Nephron progenitor cell (in vitro differentiated cells): ENCODE results near the gene GIT1.
A peak's percentile ranks its signal among the peaks of the same experiment; 100 is the strongest.

Experiments
- DNase-seq: peaks from one replicate; pipeline ENCODE4 v3.0.0; 2021
- H3K27ac Mint-ChIP-seq: 2 replicates; pipeline ENCODE4 v1.8.0; 2021; ENCODE audit warnings: mild to moderate bottlenecking, moderate library complexity, mixed read lengths
- H3K27me3 Mint-ChIP-seq: 2 replicates; pipeline ENCODE4 v1.8.0; 2021; ENCODE audit warnings: mild to moderate bottlenecking, low read depth, mixed read lengths; ENCODE audit not compliant: poor library complexity
- H3K36me3 Mint-ChIP-seq: 2 replicates; pipeline ENCODE4 v1.8.0; 2021; ENCODE audit warnings: low read depth, mixed read lengths
- H3K4me1 Mint-ChIP-seq: 2 replicates; pipeline ENCODE4 v1.8.0; 2021; ENCODE audit warnings: mixed read lengths
- H3K4me3 Mint-ChIP-seq: 2 replicates; pipeline ENCODE4 v1.8.0; 2021; ENCODE audit warnings: mild to moderate bottlenecking, moderate library complexity, mixed read lengths
- H3K9me3 Mint-ChIP-seq: 2 replicates; pipeline ENCODE4 v1.8.0; 2021; ENCODE audit warnings: mild to moderate bottlenecking, moderate library complexity, mixed read lengths
- TF ChIP-seq, protein P1 (sequence below): fragments of 200-600 bp; sonication (generic); IDR thresholded peaks from 2 replicates; pipeline ENCODE4 v1.5.0; 2021; ENCODE audit warnings: antibody characterized with exemption

The GIT1 gene

DNA sequence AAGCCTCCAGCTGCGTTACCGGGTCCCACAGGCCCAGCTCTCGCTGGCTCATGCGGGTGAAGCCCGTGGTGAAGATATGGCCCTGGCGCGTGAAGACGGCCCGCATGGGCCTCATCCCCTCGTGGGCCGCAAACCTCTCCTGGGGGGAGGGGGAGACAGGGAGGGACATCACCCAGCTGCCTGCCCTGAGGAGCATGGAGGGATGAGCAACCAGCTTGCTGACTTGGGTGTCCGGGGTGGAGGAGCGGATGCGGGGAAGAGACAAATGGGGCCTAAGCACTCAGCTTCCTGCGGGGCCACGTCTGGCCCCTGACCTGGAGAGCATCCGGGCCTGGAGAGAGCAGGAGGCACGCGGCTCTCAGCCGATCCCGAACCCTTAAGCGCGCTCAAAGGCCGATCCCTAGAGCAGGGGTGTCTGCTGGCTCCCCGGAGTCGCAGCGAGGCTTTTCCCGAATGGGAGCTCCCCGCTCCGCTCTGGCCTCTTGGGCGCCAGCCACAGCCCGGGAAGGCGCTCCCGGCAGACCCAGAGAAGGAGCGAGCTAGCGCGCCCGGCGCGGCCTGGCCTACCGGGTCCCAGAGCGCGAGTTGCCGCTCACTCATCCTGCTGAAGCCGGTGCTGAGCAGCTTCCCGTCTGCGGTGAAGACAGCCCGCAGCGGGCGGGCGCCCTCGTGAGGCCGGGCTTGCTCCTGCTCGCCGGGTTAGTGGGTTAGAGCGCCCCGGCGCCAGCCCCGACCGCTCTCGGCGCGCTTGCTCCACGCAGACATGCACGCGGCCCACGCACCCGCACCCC is 28.2 kb upstream of the GIT1 start:
- TF ChIP-seq, protein P1, sequence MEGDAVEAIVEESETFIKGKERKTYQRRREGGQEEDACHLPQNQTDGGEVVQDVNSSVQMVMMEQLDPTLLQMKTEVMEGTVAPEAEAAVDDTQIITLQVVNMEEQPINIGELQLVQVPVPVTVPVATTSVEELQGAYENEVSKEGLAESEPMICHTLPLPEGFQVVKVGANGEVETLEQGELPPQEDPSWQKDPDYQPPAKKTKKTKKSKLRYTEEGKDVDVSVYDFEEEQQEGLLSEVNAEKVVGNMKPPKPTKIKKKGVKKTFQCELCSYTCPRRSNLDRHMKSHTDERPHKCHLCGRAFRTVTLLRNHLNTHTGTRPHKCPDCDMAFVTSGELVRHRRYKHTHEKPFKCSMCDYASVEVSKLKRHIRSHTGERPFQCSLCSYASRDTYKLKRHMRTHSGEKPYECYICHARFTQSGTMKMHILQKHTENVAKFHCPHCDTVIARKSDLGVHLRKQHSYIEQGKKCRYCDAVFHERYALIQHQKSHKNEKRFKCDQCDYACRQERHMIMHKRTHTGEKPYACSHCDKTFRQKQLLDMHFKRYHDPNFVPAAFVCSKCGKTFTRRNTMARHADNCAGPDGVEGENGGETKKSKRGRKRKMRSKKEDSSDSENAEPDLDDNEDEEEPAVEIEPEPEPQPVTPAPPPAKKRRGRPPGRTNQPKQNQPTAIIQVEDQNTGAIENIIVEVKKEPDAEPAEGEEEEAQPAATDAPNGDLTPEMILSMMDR = peak; percentile 53
- peaks cover 63% of the 10 kb centered on the region for H3K4me1 Mint-ChIP-seq
- peak; percentile 67 for DNase-seq
- H3K9me3 Mint-ChIP-seq = no peaks in the 10 kb centered on the region
- no peaks in the 10 kb centered on the region for H3K36me3 Mint-ChIP-seq
- peaks cover 91% of the 10 kb centered on the region for H3K27me3 Mint-ChIP-seq
- no peak overlapping the region for H3K27ac Mint-ChIP-seq
- H3K4me3 Mint-ChIP-seq = peak overlapping the region; percentile 65

DNA sequence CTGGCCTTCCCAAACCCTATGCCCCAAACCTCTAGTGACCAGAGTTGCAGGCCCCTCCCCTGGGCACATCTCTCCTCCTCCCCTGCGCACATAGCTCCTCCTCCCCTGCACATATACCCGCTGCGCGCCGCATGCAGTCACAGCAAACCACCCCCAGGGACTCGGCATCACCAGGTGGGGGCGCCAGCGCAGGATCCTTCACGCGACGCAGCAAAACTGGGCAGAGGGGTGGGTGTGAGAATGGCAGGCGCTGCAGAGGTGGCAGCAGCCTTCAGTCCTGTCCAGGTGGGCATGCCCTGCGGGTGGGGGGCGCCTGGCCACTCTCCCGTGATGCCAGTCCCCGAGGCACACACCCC is 27.7 kb upstream of the GIT1 start:
- Mint-ChIP-seq H3K27me3 (peaks cover 85% of the 10 kb centered on the region), H3K4me1 (peaks cover 62% of the 10 kb centered on the region), H3K27ac (no peak overlapping the region), H3K36me3 (no peaks in the 10 kb centered on the region), H3K4me3 (peak overlapping the region; percentile 65), H3K9me3 (no peaks in the 10 kb centered on the region)
- DNase-seq = peak; percentile 82
- TF ChIP-seq, protein P1 = peak; percentile 44

DNA sequence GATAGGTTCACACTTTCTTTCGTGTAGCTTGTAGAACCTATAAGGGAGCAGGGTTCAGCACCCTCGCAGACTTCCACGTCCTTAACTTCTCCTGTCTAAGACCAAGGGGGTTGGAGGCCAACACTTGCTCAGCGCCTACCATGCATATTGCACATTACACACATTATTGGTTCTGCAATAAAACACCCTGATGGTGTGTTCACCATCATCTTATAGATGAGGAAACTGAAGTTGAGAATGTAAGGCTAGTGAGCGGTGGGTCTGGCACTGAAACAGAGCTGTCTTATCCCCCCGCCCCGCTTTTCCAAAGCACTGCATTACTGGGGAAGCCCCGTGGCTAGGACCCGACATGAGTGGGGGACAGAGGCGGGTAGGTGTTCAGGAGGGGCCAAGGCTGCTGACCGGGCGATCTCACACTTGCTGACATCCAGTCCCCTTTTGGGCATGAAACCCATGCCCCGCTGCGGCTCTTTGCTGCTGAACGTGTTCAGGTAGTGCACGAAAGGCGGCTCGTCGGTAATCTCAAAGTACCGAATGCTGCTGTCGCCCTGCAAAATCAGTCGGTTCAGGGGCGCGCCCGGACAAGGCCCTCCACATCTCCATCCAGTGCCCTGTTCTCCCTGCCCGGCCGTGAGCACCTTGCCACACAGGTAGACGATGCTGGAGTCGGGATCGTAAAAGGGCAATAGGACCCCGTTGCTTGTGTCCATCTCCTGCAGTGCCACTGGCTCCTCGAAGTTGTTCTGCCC is 27.0 kb upstream of the GIT1 start:
- Mint-ChIP-seq H3K27ac (no peak overlapping the region), H3K4me3 (peak overlapping the region; percentile 82), H3K36me3 (no peaks in the 10 kb centered on the region), H3K27me3 (peaks cover 79% of the 10 kb centered on the region), H3K4me1 (peaks cover 58% of the 10 kb centered on the region), H3K9me3 (no peaks in the 10 kb centered on the region)
- DNase-seq = peak; percentile 10
- TF ChIP-seq, protein P1 = no peak

DNA sequence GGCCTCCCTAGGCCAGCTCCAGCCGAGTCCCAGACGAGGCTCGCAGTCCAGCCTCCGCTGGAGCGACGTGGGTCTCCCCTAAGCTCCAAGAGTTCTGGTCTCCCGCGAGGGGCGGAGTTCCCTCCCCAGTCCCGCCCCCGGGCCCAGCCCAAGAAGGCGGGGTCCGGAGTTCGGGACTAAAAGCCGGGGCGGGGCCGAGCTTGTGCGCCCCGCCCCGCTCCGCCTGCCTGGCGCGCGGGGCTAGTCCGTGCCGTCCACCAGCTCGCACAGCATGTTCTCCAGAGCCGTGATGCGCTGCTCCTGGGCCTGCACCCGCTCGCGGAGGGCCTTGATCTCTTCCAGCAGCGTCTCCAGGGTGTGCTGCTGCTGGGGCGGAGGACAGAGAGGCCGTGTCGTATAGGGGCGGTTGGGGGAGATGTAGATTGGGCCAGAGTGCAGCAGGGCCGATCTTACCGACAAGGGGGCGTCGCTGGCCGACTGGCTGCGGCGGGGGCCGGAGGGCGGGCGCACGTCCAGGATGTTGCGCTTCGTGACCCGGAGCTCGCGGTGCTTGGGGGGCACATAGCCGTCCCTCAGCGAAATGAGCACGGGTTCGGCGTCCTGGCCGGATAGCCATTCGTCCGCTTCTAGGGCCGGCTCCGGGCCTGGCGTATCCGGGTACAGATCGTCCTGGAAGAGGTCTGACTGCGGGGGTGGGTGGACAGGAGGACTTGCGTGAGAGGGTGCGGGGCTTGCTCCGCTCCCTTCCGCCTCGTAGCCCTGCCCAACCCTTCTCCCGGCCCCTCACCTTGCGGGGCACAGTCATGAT is 26.2 kb upstream of the GIT1 start:
- H3K9me3 Mint-ChIP-seq = no peaks in the 10 kb centered on the region
- H3K36me3 Mint-ChIP-seq = no peaks in the 10 kb centered on the region
- H3K27ac Mint-ChIP-seq = no peak overlapping the region

DNA sequence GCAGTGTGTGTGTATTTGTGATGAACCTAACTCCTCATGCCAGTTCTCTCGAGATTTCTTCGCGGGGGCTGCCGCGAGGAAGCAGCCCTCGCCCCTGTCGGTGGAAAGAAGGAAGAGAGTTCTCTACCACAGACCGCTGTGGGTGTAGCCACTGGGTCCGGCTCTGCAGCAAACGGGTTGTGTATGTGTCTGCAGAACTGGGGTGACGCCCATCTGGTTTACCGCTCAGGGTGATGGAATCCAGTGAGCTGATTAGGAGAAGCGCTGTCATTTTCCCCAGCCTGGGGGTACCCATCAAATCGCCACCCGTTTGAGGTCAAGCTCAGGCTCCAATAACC is 25.6 kb upstream of the GIT1 start:
- Mint-ChIP-seq H3K36me3 (no peaks in the 10 kb centered on the region), H3K9me3 (no peaks in the 10 kb centered on the region), H3K27ac (no peak overlapping the region), H3K27me3 (peaks cover 65% of the 10 kb centered on the region), H3K4me3 (peak overlapping the region; percentile 62), H3K4me1 (peaks cover 46% of the 10 kb centered on the region)
- TF ChIP-seq, protein P1 = no peak
- peak; percentile 18 for DNase-seq

More for the DNA sequence above, 26.2 kb upstream of the GIT1 start:
- H3K27me3 Mint-ChIP-seq = peaks cover 72% of the 10 kb centered on the region
- peaks cover 53% of the 10 kb centered on the region for H3K4me1 Mint-ChIP-seq
- peak; percentile 88 for DNase-seq
- peak overlapping the region; percentile 82 for H3K4me3 Mint-ChIP-seq
- TF ChIP-seq, protein P1 = no peak
